ENCODE measurements around the gene SELENOW. TPM values are rescaled to one million over a fixed set of nuclear protein-coding genes. Genes with fewer than 3 reads are reported as not detected.
A peak's percentile ranks its signal among the peaks of the same experiment; 100 is the strongest.

The SELENOW gene
- total RNA-seq, 1 experiment from 2014 or later = 734 TPM

- peak; percentile 5 for DNase-seq (ENCODE audit: low read depth)
These were observed 41.9 kb downstream of the SELENOW start for GRCh38 chr19:47820410-47820809.

GRCh38 chr19:47821460-47822020 is 43.0 kb downstream of the SELENOW start, which contains the start of gene CRX:
Gene CRX (plus strand): TSS chr19:47821937. CDS start chr19:47834444, 12,507 bp downstream.
- no peak for DNase-seq (ENCODE audit: low read depth)

DNA sequence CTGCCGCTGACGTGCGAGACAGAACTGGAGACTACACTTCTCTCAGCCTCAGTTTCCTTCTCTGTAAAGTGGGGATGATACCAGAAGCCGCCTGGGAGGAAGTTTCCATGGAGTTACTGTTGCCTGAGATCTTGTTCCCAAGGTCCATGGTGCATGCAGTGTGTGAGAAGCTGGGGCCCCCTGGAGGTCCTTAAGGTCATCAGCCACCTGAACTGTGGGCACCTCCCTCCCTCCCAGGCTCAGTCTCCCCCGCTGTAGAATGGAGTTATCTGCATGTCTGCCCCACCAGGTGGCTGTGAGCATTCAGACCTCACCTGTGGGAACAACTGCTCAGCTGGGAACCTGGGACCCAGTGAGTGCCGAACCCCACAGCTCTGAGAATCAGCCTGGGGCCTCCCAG is 45.9 kb downstream of the SELENOW start:
- no peak for DNase-seq (ENCODE audit: low read depth)

- DNase-seq (ENCODE audit: low read depth) = no peak
These were observed 48.3 kb downstream of the SELENOW start for GRCh38 chr19:47826800-47827199.

DNA sequence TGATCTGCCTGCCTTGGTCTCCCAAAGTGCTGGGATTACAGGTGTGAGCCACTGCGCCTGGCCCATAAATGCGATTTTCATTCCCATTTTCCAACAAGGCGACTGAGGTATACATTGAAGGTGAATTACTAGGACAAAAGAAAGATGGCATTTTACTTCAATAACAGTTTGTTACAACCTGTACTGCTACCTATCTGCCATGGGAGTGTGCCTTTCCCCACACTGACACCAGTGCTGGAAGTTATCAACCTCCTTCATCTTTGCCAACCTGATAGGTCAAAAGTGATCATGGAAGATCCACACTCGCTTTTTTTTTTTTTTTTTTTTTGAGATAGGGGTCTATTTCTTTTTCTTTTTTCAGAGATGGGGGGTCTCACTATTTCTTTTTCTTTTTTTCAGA is 54.2 kb downstream of the SELENOW start:
- DNase-seq (ENCODE audit: low read depth) = no peak

Other genes with a start within 250 kb of the SELENOW start
- gene ZNF541, start 205.6 kb upstream of the SELENOW start, total RNA-seq (2014; rRNA removed) = not detected in 2 replicates
- 1.8 and 4.2 TPM in 2 replicates for gene BICRA, start 169.6 kb upstream of the SELENOW start, total RNA-seq (2014; rRNA removed)
- gene EHD2, start 65.3 kb upstream of the SELENOW start, total RNA-seq (2014; rRNA removed) = 66.0 and 75.3 TPM in 2 replicates
- gene NOP53, start 33.2 kb upstream of the SELENOW start, total RNA-seq (2014; rRNA removed) = 78.7 and 86.8 TPM in 2 replicates
- gene TPRX1, start 25.8 kb downstream of the SELENOW start, total RNA-seq (2014; rRNA removed) = not detected in 2 replicates
- not detected in 2 replicates for gene CRX, start 43.2 kb downstream of the SELENOW start, total RNA-seq (2014; rRNA removed)
- not detected in 2 replicates for gene TPRX2, start 80.5 kb downstream of the SELENOW start, total RNA-seq (2014; rRNA removed)
- not detected in 2 replicates for gene SULT2A1, start 107.6 kb downstream of the SELENOW start, total RNA-seq (2014; rRNA removed)
- gene BSPH1, start 213.5 kb downstream of the SELENOW start, total RNA-seq (2014; rRNA removed) = not detected in 2 replicates
- not detected in 2 replicates for gene ELSPBP1, start 215.9 kb downstream of the SELENOW start, total RNA-seq (2014; rRNA removed)